GM19035 (cell line): Measurements from ENCODE around the gene KIAA1614.

Experiments used
- ATAC-seq: cut with Tn5 transposase; IDR thresholded peaks from one replicate; pipeline ENCODE4 v1.9.1; 2021; ENCODE audit not compliant: unreplicated experiment

The KIAA1614 gene

GRCh38 chr1:180939073-180939710 lies 26.5 kb downstream of the KIAA1614 start:
- no peak for ATAC-seq

DNA sequence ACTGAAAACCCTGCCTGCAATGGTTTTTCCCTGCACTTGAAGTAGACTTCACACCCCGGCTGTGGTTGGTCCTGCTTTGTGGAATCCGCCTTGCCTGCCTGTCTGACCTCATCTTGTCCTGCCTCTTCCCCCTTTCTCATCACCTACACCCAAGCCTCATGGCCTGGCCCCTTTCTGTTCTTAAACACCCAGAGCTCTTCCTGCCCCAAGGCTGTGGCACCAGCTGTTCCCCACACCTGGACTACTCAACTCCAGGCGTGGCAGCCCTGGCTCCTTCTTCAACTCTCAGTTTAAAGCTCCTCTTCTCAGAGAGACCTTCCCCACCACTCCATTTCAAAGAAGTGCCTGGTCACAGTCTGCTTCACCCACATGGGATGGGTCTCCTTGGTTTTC lies 27.0 kb downstream of the KIAA1614 start:
- no peak for ATAC-seq

DNA sequence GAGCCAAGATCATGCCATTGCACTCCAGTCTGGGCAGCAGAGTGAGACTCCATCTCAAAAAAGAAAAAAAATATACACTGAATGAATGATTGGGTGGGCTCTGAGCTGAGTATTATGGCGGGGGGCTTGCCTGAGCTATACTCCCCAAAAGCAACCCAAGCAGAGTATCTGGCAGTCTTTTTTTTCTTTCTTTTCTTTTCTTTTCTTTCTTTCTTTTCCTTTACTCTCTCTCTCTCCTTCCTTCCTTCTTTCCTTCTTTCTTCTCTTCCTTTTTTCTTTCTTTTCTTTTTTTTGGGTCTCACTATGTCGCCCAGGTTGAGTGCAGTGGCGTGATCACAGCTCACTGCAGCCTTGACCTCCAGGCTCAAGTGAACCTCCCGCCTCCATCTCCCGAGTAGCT lies 27.7 kb downstream of the KIAA1614 start:
- ATAC-seq: no peak

DNA sequence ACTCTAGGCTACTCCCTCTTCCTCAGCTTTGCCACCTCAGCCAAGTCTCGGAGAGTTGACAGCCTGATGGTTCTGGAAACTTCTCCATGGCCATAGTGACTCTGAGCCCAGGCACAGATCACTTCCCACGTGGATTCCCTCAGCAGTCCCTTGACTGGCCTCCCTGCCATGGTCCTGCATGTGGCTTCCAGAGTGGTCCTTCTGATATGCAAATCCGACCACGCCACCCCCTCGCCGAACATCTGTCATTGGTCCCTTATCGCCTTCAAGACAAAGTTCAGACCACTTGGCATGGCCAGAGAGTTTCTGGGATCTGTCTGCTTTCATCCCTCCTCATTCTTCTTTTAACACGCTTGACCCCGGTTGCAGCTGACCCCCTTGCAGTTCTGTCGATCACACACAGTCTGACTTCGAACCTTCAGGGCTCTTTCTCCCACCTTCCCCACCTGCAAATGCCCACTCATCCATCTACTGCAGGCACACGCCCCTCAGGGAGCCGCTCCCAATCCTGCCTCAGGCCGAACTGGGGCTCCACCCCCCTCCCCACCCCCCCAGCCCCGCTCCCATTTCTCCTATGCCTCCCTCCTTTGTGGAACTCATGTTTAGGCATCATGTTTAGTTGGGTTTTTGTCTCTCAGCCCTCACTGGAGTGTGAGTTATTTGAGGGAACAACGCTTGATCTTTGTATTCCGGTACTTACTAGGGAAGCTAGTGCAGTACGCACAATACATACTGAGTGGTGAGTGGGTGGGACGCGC lies 29.0 kb downstream of the KIAA1614 start:
- no peak for ATAC-seq

DNA sequence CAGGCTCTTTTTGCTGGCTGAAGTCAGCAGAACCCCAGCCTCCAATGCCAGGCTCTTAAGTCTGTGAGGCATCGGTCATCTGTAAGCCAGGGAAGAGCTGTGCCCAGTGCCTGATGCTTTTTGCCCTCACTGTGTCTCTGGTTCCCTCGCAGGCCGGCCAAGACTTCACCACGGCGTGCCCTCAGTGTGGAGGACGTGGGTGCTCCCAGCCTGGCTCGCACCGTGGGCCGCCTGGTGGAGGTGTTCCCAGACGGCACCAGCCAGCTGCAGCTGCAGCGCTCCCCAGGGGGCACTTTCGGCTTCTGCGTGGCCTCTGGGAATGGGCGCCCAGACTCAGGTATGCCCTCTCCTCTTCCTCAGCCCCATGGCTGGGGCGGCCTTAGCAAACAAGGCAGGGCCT lies 32.5 kb downstream of the KIAA1614 start:
- no peak for ATAC-seq

DNA sequence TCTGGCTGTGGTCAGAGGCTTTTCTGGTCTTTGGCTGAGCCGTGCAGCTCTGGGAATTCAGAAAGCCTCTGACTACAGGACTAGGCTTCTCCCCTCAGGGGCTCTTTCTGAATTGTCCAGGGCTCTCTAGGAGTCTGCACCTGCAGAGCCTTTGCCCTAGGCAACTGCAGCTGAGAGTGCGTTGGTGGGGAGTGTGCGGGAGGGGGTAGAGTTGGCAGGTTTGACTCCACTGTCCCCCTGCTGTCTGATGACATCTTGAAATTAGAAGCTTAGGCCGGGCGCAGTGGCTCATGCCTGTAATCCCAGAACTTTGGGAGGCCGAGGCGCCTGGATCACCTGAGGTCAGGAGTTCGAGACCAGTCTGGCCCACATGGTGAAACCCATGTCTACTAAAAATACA lies 32.9 kb downstream of the KIAA1614 start:
- no peak for ATAC-seq

DNA sequence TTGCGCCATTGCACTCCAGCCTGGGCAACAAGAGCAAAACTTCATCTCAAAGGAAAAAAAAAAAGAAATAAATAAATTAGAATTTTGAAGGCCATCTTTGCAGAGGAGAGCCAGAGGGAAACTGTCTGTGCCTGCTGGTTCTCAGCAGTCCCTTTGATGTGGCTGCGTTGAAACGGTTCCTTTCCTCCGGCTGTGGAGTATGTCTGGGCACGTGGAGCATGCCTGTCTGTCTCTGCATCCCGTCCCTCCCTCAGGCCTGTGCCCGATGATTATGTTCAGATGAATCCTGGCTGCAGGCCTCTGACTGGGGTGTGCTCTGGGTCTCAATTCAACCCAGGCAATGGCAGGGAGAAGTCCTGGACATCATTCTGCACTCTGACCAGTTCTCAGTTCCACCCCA lies 33.4 kb downstream of the KIAA1614 start:
- ATAC-seq: no peak

GRCh38 chr1:180946541-180947498 lies 34.1 kb downstream of the KIAA1614 start:
- no peak for ATAC-seq

DNA sequence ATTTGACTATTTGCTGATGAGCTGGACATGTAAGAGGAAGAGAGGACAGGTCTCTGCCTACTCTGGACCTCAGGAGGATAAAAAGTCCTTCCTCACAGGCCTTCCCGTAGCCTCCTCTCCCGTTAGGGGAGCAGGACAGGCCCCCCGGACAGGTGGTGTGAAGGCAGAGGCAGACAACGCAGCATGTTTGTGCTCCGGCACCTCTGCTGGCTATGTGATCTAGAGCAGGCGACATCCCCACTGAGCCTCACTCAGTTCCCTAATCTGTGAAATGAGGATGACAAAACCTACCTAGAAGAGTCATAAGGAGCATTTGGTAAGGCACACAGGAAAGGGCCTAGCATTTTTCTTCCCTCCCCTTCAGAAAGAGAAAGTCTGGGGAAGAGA lies 34.8 kb downstream of the KIAA1614 start:
- ATAC-seq: no peak

DNA sequence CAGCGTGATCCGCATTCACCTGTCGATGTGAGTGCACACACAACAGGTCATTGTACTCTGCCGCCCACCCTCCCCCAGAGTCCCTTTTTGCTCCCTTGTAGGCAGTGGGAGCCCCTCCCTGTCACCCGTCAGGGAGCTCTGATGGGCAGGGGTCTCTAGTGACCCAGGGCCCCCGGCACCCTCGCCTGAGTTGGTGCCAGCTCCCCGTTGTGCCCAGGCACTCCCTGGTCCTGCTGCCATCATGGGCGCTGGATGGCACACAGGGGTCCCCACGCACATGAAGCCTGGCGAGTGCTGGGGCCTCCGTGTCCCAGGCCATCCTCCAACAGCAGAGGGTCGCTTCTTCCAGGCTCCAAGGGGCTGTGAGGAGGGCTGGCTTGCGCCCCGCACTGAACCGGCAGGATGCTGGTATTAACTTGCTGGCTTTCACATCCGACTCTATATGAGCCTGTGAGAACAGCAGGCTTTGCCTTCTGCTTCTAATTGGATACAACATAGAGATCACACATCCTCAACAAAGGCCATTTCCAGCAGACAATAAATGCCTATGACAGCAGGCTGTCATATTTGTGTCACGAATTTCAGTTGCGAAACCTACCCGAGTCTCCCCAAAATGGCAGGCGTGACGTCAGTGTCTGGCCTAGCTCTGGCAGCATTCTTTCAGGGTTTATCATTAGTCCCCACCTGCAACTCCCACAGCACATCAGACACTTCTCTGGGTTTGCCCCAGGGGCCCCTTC lies 35.4 kb downstream of the KIAA1614 start:
- ATAC-seq: no peak

GRCh38 chr1:180948641-180949615 lies 36.2 kb downstream of the KIAA1614 start:
- no peak for ATAC-seq

GRCh38 chr1:180949616-180950000 lies 36.9 kb downstream of the KIAA1614 start:
- no peak for ATAC-seq

- ATAC-seq: no peak
Measured at GRCh38 chr1:180950321-180950720, 37.6 kb downstream of the KIAA1614 start.

DNA sequence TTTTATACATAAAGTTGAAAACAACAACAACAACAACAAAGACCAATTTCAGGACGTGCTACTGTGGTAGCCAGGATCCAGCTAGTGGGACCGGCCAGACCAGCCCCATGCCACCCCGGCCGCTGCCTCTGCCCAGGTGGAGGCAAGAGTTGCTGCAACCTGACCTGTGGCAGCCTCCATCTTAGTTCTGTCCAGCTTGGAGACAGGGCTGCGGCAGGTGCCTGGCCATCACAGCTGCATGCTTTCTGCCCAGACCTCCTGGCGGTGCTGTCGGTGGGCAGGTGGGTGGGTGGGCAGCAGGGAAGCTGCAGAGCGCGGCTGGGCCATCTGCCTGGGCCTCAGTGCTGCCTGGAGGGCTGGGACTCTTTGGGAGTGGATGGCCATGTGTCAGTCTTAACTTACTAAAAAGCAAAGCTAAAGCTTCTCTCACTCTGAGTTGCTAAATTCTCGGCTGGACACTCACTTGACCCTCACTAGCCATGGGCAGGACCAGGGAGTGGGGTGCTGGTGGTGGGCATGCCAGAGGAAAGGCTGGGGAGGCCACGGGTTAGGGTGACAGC lies 38.6 kb downstream of the KIAA1614 start:
- ATAC-seq: no peak

DNA sequence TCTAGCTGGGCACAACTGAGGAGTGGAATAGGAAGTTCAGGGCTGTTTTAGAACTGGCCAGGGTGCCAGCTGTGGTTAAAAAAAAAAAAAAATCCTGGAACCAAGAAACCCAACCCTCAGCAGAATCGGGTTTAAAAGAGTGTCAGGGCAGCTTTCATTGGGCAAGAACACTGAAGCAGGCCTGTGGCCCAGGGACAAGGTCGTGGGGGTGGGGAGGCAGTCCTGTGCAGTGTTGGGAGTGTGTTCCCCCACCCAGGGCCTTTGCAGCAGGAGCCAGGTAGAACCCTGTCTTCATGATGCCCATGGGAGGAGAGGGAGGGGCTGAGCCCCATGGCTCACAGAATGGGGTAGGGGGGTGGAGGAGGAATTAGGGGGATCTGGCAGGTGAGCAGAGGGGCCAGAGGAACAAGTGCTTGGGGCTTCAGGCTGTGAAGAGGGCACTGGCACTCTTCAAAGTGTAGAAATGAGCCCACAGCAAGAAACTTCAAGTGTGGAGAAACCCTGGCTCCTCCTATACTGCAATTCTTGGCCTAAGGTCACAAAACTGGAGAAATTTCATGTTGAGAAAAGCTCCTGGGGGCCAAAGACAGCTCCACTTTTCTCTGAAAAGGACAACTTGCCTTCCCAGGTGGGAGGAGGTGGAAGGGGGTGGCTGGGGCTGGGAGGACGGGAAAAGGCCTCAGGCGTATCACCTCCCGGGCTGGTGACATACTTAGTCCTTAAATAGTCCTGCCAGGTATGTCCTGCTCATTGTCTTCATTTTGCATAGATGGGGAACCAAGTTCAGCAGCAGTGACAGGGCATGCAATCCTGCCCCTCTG lies 39.3 kb downstream of the KIAA1614 start:
- no peak for ATAC-seq

DNA sequence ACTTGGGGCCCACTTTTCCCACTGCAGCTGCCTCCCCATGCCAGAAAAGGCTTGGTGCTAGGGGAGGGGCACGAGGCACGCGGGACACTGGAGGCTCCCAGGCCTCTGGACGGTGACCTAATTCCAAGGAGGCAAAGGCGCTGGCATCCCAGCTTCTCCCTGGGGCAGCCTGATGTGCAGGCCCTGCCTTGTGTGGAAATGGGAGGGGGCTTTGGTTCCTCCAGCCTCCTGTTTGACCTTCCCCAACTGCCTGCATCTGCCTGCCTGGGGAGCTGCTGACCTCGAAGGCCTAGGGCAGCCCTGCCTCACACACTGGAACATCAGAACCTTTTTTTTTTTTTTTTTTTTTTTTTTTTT lies 39.9 kb downstream of the KIAA1614 start:
- no peak for ATAC-seq

DNA sequence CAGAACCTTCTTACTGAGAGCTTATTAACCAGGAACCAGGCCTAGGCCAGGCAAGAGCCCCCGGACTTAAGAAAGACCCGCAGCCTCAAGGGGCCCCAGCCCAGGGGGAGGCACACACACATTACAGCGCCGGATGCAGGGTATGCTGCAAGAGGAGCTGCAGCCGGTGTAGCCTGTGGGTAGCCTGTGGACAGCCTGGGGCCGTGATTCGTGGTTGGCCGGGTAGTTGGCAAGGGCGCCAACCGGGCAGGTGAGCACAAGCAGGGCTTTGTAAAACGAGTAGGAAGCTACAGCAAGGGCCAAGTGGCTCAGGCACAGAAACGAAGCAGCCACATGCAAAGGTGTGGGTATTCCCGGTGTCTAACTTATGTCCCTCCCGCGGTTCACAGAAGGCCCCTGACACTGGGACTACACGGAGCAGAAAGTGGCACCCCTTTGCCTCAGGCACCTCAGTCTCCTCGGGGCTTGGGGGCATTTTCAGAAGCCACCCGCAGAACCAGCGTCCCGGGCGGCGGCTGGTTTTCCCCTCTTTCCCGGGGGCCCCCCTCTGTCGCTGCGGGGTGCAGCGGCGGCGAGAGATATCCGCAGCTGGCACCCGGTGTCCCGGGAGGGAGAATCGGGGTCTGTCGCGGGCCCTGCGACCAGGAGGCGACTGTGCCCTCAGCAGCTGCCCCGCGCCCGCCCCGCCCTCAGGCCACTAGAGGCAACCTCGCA lies 40.8 kb downstream of the KIAA1614 start:
- peak; percentile 45 for ATAC-seq
